ENCODE measurements around the gene CD6.

The CD6 gene

DNA sequence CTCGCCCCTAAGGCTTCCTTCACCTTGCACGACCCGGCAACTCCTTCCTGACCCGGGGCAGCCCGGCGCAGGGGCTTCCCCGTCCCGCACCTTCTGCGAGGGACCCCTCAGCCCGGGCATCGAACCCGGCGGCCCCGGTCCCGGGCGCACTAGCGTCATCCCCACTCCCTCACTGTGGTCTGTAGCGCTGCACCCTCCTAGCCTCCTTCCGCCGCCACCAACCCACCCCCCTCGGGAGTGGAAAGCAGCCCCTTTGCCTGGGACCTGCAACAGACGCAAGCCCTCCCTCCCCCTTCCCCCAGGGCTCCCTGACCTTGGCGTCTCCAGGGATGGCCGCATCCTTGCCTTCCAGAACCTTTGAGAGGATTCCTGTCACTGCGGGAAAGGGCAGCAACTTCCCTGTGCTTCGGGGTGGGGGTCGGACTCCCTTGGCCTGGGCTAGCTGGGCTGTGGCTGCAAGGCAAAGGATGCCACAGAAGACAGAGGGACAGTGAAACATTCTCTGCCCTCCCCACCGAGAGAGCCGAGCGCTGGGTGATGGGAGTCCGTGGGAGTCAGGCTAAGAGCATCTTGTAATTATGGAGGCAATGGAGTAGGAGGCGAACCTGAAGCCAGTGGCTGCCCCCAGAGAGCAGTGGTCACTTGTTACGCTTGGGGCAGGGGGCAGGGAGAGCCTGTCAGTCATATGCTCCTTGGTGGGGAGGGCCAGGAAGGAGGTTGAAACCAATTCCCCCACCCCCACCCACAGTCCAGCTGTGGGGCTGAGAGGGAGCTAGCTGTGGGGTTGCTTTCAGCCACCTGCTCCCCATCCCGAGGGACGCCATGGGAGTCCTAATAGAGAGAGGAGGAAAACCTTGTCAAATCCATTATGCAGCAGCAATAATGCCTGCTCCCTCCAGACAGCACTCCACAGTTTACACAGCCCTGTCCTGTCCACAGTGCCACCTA lies 46.3 kb upstream of the CD6 start:
- Histone ChIP-seq H3K9me3 (ENCODE audit: control insufficient read depth, insufficient read depth, low read length) (no peaks in the 10 kb centered on the region), H3K4me1 (ENCODE audit: control insufficient read depth, low read length) (peaks cover 24% of the 10 kb centered on the region), H3K4me3 (ENCODE audit: low read length) (peak overlapping the region; percentile 76), H4K20me1 (ENCODE audit: control insufficient read depth, insufficient read depth, low read depth, low read length) (no peaks in the 10 kb centered on the region), H3K36me3 (ENCODE audit: control insufficient read depth, low read length) (peaks cover 30% of the 10 kb centered on the region), H3K27me3 (ENCODE audit: control insufficient read depth, low read length) (peaks cover 7% of the 10 kb centered on the region), H3K9me2 (replicated peaks; ENCODE audit: control insufficient read depth, low read length) (no peaks in the 10 kb centered on the region), H3K27ac (ENCODE audit: low read depth, low read length) (no peak overlapping the region), H3K79me2 (ENCODE audit: control insufficient read depth, low read length) (no peaks in the 10 kb centered on the region), H3K4me2 (ENCODE audit: low read length) (peak overlapping the region; percentile 82), H3F3A (ENCODE audit: control insufficient read depth, insufficient read depth) (peaks cover 3% of the 10 kb centered on the region; the same call in 1 of the 2 replicates)
- TF ChIP-seq EZH2phosphoT487 (IDR thresholded peaks at IDR 0.05; ENCODE audit: borderline replicate concordance, low read length): no peak
- TF ChIP-seq, protein P1, sequence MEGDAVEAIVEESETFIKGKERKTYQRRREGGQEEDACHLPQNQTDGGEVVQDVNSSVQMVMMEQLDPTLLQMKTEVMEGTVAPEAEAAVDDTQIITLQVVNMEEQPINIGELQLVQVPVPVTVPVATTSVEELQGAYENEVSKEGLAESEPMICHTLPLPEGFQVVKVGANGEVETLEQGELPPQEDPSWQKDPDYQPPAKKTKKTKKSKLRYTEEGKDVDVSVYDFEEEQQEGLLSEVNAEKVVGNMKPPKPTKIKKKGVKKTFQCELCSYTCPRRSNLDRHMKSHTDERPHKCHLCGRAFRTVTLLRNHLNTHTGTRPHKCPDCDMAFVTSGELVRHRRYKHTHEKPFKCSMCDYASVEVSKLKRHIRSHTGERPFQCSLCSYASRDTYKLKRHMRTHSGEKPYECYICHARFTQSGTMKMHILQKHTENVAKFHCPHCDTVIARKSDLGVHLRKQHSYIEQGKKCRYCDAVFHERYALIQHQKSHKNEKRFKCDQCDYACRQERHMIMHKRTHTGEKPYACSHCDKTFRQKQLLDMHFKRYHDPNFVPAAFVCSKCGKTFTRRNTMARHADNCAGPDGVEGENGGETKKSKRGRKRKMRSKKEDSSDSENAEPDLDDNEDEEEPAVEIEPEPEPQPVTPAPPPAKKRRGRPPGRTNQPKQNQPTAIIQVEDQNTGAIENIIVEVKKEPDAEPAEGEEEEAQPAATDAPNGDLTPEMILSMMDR (IDR thresholded peaks at IDR 0.05; ENCODE audit: low read depth, low read length, poor library complexity, severe bottlenecking): no peak

- Histone ChIP-seq H3K36me3 (ENCODE audit: control insufficient read depth, low read length) (peaks cover 23% of the 10 kb centered on the region), H3K4me3 (ENCODE audit: low read length) (no peak overlapping the region; the same call in 1 of the 2 replicates), H3K9me2 (replicated peaks; ENCODE audit: control insufficient read depth, low read length) (no peaks in the 10 kb centered on the region), H3K27me3 (ENCODE audit: control insufficient read depth, low read length) (peaks cover 7% of the 10 kb centered on the region), H3K9me3 (ENCODE audit: control insufficient read depth, insufficient read depth, low read length) (no peaks in the 10 kb centered on the region), H3F3A (ENCODE audit: control insufficient read depth, insufficient read depth) (peaks cover 5% of the 10 kb centered on the region), H4K20me1 (ENCODE audit: control insufficient read depth, insufficient read depth, low read depth, low read length) (no peaks in the 10 kb centered on the region), H3K27ac (ENCODE audit: low read depth, low read length) (no peak overlapping the region), H3K79me2 (ENCODE audit: control insufficient read depth, low read length) (no peaks in the 10 kb centered on the region), H3K4me2 (ENCODE audit: low read length) (peak overlapping the region; percentile 82), H3K4me1 (ENCODE audit: control insufficient read depth, low read length) (peaks cover 26% of the 10 kb centered on the region)
- TF ChIP-seq, protein P1 (IDR thresholded peaks at IDR 0.05; ENCODE audit: low read depth, low read length, poor library complexity, severe bottlenecking): no peak
- no peak for TF ChIP-seq EZH2phosphoT487 (IDR thresholded peaks at IDR 0.05; ENCODE audit: borderline replicate concordance, low read length)
These were observed 45.6 kb upstream of the CD6 start for GRCh38 chr11:60925868-60926267.

- H3K4me2 ChIP-seq (ENCODE audit: low read length): no peak overlapping the region
- H3K4me1 ChIP-seq (ENCODE audit: control insufficient read depth, low read length): peaks cover 33% of the 10 kb centered on the region
- H4K20me1 ChIP-seq (ENCODE audit: control insufficient read depth, insufficient read depth, low read depth, low read length): no peaks in the 10 kb centered on the region
- H3K9me2 ChIP-seq (replicated peaks; ENCODE audit: control insufficient read depth, low read length): no peaks in the 10 kb centered on the region
- peaks cover 10% of the 10 kb centered on the region for H3F3A ChIP-seq (ENCODE audit: control insufficient read depth, insufficient read depth)
- peaks cover 7% of the 10 kb centered on the region for H3K27me3 ChIP-seq (ENCODE audit: control insufficient read depth, low read length)
- H3K79me2 ChIP-seq (ENCODE audit: control insufficient read depth, low read length): no peaks in the 10 kb centered on the region
- no peak for TF ChIP-seq EZH2phosphoT487 (IDR thresholded peaks at IDR 0.05; ENCODE audit: borderline replicate concordance, low read length)
- TF ChIP-seq, protein P1 (IDR thresholded peaks at IDR 0.05; ENCODE audit: low read depth, low read length, poor library complexity, severe bottlenecking): no peak
- H3K36me3 ChIP-seq (ENCODE audit: control insufficient read depth, low read length): peaks cover 21% of the 10 kb centered on the region
- no peak overlapping the region for H3K4me3 ChIP-seq (ENCODE audit: low read length)
- H3K9me3 ChIP-seq (ENCODE audit: control insufficient read depth, insufficient read depth, low read length): no peaks in the 10 kb centered on the region
- H3K27ac ChIP-seq (ENCODE audit: low read depth, low read length): no peak overlapping the region
These were observed 45.0 kb upstream of the CD6 start for GRCh38 chr11:60926500-60926899.
